ENCODE results near the gene PDE4D.

- no peak for TF ChIP-seq CTCF (IDR thresholded peaks at IDR 0.05)
- no peak for TF ChIP-seq ZFX (IDR thresholded peaks at IDR 0.05; ENCODE audit: borderline replicate concordance)
Observed at GRCh38 chr5:59327191-59327980, 566.1 kb downstream of the PDE4D start.

Measured in 22Rv1 (cell line).